Fibroblast of skin of left quadriceps (primary cell): ENCODE data around the gene C1QL2.

Source experiments
- DNase-seq, 2 experiments: peaks; one replicate each; pipeline ENCODE4 v3.0.0-alpha.2; 2013; ENCODE audit warnings: low read depth in 2 of 2

Gene C1QL2

GRCh38 chr2:119137502-119137901 lies 21.0 kb downstream of the C1QL2 start:
- DNase-seq, result no peak

GRCh38 chr2:119136872-119137271 lies 21.7 kb downstream of the C1QL2 start:
- no peak for DNase-seq

- no peak for DNase-seq
These were observed 22.5 kb downstream of the C1QL2 start for GRCh38 chr2:119136093-119136492.

DNA sequence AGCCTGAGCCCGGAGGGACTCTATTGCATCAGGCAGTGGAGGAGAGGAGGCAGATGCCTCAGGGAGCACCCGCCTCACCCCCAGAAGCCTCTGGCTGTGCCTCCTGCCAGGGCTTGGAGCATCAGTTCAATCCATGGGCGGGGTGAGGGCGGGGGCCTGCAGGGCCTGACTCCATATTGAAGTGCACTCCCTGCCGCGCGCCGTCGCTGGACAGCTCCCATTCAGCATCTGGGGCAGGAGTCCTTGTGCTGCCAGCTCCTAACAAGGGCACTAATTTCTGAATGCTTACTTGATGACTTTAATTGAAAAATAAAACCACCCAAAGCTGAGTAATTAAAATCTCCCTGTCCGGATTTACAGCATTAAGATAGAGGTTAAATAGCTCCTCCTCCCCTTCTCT lies 23.8 kb downstream of the C1QL2 start:
- DNase-seq, result no peak

DNA sequence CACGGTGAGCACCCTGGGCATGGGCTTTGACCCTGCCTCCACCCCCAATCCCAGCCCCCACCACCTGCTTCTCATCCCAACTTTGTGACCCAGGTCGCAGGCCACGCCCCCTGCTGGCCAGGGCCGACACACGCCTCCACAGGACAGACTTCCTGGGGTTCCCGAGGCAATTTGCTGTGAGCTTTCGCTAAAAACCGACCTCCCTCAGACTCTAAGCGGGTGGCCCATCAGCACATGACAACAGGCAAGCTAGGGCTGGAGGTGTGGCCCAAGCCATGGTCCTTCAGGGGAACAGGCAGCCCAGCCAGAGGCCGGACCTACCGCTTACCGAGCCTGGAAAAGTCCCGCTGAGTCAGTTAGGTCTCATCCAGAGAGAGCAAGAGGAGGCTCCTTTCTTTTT lies 31.9 kb downstream of the C1QL2 start:
- DNase-seq, result no peak

GRCh38 chr2:119123389-119123788 lies 35.2 kb downstream of the C1QL2 start:
- DNase-seq, result no peak

GRCh38 chr2:119122663-119123062 lies 35.9 kb downstream of the C1QL2 start:
- no peak for DNase-seq

DNA sequence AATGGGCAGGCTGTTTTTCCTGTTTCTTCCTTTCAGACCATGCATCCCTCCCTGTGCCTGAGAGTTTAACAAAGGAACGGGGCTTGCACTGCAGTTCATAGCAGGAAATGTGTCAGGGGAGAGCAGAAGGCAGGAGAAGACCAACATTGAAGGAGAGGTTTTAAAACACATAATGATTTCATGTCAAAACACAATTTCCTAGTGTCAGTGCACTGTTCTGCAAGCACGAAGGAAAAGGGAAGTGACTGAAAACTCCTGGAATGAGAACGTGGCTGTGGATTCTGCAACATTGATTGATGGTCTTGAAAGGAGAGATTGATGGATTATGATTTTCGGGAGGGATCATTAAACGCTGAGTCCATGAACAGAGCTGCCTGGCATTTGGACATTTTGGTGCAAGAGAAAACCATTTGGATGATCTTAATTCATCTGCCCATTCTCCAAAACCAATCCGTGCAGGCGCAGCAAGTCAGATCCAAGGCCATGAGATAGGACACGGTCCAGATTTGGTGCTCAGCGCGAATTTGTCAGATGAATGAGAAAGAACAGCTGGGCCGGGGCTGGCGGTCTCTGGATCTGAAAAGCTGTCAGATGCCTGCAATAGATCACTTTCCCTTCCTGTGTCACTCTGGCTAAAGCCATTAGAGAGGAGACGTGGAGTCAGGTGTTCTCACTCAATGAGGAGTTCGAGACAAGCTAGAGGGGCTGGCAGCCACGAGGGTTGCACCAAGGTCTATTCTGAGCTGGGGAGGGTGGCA lies 38.4 kb downstream of the C1QL2 start:
- DNase-seq, result no peak

- DNase-seq, result no peak
These were observed 39.3 kb downstream of the C1QL2 start for GRCh38 chr2:119119076-119119785.

DNA sequence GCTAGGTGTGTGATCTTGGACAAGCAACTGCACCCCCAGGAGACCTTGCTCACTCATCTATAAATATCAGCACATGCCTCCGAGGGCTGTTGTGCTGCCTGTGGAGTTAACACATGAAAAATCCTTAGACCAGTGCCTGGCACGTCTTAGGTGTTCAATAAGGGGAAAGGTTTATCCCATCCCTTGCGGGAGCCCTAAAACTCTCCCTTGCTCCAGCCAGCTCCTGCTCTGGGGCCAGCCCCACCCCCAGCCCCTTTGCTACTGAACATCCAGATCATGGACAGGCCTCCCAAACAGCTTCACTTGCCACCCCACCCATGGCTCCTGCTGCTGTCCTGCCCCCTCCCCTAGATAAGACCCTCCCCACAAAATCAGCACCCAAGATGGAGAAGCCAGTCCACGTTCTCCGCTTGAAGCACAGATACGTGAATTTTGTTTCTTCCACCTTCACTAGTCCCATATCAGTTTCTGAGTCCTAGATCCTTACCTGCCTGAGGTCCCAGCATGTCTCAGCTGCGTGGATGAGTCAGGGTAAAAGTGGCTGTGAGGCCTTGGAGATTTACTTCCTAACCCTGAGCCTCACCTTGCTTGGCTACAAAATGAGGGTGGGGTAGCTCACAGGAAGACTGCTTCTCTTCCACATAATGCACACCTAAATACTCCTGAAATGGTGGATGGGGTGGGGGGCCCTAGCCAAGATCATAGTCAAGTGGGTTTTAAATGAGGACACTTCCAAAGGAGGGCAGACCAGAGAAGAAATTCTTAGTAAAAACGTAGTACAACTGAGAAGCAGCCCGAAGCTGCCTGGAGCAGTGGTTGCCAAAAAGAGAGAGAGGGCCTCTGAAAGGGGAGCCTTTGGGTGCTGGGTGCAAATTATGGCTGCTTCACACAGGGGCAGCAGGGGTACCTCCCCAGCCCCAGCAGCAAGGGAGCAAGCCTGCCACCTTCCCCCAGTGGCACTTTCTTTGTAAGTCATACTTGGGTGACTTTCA lies 40.4 kb downstream of the C1QL2 start:
- DNase-seq, result no peak

- DNase-seq, result no peak
These were observed 41.1 kb downstream of the C1QL2 start for GRCh38 chr2:119117408-119117807.

DNA sequence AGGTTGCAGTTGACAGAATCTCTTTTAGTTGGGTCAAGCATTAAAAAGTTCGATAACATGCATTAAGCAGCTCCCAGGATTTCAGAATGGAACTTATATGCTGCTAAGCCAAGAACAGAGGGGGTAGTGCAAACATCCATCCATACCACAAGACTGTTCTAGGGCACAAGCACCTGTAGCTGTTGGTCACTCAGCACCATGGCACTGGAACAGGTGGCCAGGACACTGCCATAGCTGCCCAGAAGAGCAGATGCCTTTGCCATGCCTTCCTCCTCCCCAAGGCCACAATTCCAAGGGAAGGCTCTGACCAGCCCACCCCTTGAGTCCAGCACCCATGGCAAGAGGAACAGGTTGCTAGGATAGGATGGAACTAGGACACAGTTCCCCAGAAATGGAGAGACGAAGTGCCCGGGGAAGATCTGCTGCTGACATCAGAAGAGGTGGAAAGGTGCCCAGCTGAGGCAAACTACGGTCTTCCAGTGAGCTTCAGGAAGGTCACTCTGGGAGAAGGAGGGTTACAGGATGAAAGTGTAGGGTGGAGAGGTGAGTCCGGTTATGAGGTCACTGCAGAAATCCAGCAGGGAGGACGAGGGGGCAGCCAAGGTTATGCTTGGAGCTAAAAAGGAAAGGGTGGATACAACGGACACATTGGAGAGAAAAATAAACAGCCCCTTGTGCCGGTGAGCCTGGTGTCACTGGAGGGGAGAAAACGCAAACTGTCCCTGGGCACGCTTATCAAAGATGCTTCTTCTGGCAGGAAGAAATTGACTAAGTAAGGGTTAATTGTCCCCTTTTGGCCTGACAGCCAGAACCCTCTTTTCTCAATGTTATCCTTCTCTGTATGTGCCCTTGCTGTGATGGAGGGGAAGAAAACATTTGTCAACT lies 41.9 kb downstream of the C1QL2 start:
- DNase-seq, result no peak

- no peak for DNase-seq
These were observed 44.3 kb downstream of the C1QL2 start for GRCh38 chr2:119114266-119114665.

GRCh38 chr2:119113489-119113770 lies 45.1 kb downstream of the C1QL2 start:
- DNase-seq, result no peak

DNA sequence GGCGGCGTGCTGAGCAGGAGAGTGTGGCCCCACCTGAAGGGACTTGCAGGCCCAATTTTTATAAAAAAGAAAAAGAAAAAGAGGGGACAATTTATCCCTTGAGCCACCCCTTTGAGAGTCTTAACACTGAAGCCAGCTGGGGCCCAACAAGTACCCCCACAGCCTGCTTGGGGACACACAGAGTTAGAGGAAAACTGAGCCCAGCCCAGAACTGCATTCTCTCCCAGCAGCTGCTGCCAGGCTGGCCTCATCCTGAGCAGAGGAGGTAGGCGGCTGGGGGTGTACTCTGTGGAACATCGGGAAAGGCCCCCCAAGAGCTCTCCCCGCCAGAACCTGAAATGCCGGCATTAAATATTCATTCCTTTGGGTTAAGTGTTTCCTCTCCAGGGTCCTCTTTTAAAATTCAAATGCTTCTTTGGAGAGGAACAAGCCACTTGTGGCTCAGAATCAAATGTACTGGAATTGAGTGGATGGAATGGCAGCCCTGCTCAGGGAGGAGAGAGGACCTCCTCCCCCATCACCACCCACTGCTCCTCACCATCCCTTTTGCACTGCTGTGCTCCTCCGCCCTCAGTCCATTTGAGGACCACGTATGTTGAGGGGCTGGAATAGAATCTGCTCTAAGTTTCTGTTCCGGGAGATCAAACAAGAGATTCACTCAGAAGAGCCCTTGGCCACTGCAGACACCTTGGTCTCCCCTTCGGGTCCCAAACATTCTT lies 45.6 kb downstream of the C1QL2 start:
- DNase-seq, result no peak

DNA sequence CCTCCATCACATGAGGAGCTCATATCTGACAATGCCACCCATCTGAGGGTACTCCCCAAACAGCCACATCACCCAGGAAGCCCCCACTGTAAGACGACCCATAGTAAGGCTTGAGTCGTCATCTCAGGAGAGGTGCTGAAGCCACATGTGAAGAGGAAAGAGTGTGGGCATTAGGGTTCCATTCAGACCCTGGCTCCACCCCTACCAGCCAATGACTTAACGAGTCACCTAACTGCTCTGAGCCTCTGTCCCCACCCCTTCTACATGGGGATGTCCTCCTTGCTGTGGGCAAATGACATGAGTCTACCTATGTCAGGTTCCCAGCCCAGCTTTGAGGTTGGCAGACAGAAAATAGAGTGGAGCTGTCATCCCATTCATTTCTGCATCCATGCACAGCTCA lies 46.3 kb downstream of the C1QL2 start:
- DNase-seq, result no peak

GRCh38 chr2:119111115-119111975 lies 47.2 kb downstream of the C1QL2 start:
- DNase-seq, result no peak

- DNase-seq, result no peak
These were observed 48.7 kb downstream of the C1QL2 start for GRCh38 chr2:119109866-119110265.

GRCh38 chr2:119108186-119108585 lies 50.4 kb downstream of the C1QL2 start:
- no peak for DNase-seq
